ENCODE data around the gene TRPV4.

Gene TRPV4

DNA sequence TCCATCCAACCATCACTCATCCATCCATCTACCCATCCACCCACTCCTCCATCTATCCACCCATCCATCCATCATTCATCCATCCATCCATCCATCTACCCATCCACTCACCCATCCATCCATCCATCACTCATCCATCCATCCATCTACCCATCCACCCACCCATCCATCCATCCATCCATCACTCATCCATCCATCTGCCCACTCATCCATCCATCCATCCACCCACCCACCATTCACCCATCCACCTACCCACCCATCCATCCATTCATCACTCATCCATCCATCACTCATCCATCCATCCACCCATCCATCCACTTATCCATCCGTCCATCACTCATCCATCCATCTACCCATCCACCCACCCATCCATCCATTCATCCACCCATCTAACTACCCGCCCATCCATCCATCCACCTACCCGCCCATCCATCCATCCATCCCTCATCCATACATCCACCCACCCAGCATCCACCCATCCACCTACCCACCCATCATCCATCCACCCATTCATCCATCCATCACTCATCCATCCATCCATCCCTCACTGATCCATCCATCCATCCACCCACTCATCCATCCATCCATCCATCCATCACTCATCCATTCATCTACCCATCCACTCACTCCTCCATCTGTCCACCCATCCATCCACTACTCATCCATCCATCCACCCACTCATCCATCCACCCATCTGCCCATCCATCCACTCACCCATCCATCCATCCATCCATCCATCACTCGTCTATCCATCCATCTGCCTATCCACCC, 24.1 kb downstream of the TRPV4 start:
- no peak for DNase-seq (ENCODE audit: low read depth in 2 of 2)

DNA sequence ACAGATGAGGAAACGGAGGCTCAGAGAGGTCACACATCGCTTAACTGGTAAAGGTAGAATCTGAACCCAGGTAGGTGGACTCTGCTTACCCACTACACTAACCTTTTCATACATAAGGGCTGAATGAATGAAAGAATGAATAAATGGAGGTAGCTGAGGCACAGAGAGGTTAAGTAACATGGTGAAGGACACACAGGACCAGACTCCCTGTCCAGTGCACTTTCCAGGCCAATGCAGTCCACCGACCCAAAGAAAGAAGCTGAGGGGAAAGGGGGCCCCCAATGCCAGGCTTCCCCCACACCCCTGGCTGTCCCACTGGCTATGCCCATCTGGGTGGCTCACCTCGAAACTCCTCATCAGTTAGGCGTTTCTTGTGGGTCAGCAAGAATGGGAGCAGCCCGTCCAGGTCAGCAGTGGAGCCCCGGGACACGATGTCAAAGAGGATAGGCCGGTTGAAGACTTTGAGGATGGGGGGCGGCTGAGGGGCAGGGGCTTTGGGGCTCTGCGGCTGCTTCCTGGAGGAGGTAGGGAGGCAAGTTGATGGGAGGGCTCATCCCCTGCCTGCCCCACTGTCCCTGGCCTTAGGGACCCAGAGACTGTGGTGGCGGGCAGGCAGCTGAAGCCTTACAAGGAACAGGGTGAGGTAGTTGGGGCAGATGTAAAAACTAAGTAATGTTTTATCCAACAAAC, 25.1 kb downstream of the TRPV4 start:
- DNase-seq (ENCODE audit: low read depth in 2 of 2), result no peak

DNA sequence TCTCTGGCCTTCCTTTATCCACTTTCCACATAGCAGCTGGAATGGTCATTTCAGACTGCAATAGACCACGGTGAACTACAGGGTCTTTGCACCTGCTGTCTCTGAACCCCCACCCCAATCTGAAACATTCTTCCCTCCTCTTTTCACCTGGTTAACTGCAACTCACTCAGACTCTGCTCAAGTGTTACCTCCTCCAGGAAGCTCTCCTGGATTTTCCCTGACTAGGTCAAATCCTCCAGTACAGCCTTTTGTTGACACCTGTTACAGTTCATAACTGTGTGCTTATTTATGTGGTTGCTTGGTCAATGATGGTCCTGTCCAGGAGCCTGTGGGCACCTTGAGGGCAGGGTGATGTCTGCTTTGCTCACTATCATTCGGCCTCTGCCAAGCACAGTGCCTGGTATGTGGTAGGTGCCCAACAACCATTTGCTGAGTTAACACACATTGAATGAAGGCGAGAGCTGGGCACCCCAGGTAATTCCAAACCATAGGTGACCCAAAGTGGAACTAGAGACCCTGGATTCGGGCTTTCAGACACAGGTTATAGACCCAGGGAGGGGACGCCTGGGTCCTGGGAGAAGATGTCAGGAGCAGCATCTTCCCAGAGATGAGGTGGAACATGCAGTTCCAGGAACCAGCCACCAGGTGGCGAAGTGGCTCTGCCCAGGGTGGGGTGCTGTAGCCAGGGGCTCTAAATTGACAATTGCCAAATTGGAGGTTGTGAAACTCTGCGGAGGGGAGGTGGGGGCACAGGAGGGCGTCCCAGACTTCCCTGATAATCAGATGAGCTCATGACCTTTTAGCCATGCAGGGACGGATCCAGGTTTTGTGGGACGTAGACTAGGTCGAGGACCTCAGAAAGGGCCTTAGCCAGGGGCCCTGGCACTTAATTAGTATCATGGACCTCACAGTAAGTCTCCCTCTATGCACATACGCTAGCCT, 28.1 kb downstream of the TRPV4 start:
- DNase-seq (ENCODE audit: low read depth in 2 of 2), result peak; percentile 33 to 36

DNA sequence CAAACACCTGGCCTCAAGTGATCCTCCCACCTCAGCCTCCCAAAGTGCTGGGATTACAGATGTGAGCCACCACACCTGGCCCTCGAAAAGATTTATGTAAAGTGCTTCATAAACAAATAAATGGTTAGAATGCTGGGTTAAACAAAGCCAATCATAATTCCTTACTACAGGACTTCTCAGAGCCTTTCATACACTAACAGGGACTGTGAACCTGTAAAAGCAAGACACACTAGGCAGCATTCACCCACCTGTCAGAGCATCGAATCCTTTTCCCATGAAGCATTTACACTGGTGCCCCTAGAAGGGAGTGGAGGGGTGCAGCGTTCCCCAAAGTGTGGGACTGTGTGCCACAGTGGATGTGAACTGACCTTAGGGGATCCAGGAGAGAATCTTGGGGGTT, 29.5 kb downstream of the TRPV4 start:
- DNase-seq (ENCODE audit: low read depth in 2 of 2), result no peak

DNA sequence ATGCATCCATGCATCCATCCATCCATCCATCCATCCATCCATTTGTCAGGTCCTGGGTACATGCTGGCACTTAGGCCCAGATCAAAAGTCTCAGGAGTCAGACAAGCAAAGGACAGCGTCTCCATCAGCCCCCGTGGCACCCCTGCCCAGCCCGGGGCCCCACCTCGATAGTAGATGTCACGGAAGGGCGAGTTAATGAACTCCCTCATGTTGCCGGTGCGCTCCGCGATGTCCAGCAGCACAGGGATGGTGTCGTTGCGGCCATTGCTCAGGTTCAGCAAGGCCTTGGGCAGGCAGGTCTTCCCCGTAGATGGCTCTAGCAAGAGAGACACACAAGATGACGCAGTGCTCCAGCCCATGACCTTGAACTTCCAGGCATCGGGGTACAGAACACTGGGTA, 30.4 kb downstream of the TRPV4 start:
- no peak for DNase-seq (ENCODE audit: low read depth in 2 of 2)

DNA sequence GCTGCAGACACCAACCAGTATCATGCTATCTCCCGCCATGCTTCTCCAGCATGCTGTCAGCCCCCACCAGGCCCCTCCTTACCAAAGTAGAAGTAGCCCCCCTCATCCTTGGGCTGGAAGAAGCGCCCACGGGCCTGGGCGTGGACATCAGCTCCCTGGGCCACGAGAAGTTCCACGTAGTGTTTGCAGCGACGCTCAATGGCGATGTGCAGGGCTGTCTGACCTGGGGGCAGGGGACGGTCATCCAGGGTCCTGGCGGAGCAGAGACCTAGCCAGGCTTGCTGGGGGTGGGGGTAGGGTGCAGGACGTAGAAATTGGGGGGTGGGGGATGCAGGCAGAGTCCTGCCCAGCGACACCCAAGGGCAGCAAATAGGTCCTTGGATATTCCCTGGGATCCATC, 32.7 kb downstream of the TRPV4 start:
- no peak for DNase-seq (ENCODE audit: low read depth in 2 of 2)

DNA sequence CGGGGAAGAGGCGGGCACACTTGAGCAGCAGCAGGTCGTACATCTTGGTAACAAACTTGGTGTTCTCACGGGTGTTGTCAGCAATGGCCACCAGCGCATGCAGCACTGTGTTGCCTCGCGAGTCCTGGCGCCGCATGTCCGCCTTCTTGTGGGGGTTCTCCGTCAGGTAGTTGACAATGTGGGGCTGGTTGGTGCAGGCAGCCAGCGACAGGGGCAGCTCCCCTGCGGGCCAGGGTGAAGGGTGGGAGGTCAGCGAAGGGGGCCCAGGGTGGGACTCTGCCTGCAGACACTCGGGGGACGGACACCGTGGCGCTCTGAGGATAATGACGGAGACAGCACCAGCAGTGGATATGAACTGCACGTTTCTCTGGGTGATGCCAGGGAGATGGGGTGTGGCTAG, 34.5 kb downstream of the TRPV4 start:
- DNase-seq (ENCODE audit: low read depth in 2 of 2), result no peak

DNA sequence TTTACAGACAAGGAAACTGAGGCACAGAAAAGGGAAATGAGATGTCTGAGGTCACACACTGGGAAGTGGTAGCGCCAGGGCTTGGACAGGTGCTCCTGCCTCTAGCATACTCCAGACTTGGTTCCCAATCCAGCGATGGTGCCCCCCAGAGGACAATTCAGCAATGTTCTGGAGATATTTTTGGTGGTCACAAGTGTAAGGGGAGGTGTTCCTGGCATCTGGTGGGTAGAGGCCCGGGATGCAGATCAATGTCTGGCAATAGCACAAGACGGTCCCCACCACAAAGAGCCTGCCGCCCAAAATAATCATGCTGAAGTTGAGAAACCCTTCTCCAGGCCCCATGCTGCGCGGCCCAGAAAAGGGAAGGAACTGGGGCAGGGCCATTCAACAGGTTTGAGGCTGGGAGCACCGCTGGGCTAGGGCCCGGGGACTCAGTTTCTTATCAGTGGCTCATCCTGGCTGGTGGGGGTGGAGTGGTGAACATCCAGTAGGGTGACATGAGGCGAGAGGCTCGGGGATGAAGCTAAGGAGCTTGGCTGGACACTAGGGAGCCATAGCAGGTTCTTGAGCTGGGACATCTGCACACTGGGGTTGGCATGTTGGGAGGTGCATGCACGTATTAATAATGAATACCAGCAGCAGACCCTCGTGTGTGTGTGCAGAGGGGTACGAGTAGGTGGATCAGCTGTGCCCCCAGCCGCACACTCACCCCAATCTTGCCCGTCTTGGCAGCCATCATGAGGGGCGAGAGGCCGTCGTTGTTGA, 35.1 kb downstream of the TRPV4 start:
- no peak for DNase-seq (ENCODE audit: low read depth in 2 of 2)

DNA sequence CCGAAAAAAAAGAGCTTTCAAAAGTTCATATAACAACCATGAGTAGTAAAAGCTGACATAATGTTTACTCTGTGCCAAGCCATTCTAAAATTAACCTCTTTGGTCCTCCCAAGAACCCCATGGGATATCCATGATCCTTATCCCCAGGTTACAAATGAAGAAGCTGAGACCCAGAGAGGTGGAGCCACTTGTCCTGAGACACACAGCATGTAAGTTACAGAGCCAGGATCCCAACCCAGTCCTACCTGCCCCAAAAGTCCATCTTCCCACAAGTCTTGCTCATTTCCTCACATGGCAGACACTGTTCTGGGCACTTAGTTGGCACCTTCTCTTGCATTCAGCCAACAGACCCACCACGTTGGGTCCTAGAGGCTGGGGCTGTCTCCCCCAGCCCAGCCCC, 37.1 kb downstream of the TRPV4 start:
- DNase-seq (ENCODE audit: low read depth in 2 of 2), result no peak

DNA sequence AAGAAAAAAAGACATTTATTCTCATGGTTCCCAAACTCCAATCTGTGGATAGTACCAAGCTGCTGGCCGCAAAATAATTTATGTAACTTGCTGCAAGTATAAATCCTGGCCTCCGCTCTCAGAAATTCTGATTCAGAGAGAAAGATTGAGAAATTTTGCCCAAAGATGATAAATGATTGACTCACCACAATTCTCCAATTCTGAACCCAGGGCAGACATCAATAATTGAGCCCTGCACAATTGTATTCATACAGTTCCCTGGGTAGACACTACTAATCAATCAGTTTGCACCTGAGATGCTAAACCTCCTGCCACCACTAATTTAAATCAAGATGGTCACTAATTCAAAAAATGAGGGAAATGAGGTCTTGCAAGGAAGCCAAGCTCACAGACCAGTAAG, 38.2 kb downstream of the TRPV4 start:
- no peak for DNase-seq (ENCODE audit: low read depth in 2 of 2)

DNA sequence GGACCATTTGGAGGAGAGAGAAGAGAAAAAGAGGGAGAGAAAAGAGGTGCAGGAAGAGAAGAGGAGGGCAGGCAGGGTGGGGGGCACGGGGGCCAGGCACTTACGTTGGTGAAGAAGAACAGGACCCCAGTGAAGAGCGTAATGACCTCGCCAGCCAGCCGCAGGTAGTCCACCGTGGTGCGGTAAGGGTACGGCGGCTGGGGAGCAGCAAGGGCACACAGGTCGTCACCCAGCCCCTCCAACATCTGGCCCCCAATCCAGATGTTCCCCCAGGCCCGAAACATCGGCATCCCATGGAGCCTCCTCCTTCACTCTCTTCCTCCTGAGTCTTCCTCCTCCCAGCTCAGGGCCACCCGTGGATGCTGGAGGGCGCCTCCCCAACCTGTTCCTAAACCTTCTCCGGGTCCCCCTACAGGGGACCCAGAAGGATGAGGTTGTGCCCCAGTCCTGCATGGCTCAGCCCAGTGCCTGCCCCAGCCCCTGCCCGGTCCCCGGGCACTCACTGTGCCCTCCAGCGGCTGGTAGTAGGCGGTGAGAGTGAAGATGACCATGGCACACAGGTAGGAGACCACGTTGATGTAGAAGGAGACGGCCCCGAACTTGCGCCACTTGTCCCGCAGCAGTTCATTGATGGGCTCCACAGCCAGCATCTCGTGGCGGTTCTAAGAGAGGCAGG, 39.2 kb downstream of the TRPV4 start:
- no peak for DNase-seq (ENCODE audit: low read depth in 2 of 2)

DNA sequence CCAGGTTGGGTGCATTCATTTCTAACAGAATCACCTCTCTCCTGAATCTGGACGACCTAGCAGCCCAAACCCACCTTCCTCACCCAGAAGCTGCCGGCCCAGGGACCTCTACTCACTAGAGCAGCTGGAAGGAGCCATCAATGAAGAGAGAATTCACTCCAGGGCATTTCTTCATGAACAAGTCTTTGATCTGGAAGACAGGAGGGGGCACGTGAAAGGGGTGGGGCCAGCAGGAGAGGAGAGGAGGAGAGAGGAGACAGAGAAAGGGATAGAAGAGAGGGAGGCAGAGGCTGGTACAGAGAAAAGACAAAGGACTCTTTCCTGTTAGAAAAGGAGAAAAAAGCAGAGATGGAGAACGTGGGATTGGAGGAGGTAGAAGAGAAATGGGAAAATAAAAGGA, 39.8 kb downstream of the TRPV4 start:
- no peak for DNase-seq (ENCODE audit: low read depth in 2 of 2)

DNA sequence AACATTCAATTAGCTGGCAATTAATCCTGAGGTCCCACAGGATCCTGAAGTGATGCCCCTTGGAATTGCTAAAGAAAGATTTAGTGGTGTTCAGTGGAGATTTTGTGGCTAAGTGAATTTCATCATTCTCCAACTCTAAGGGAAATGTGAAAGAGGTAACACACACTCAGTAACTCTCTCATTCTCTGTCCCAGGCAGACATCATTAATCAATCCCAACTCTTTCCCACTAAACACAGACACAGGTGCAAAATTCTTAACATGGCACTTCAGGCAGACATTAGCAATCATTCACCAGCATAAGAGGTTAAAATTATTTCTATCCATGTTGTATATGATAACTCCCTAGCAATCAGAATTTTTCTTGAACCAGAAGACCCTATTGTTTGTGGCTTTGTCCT, 40.2 kb downstream of the TRPV4 start:
- DNase-seq (ENCODE audit: low read depth in 2 of 2), result no peak

DNA sequence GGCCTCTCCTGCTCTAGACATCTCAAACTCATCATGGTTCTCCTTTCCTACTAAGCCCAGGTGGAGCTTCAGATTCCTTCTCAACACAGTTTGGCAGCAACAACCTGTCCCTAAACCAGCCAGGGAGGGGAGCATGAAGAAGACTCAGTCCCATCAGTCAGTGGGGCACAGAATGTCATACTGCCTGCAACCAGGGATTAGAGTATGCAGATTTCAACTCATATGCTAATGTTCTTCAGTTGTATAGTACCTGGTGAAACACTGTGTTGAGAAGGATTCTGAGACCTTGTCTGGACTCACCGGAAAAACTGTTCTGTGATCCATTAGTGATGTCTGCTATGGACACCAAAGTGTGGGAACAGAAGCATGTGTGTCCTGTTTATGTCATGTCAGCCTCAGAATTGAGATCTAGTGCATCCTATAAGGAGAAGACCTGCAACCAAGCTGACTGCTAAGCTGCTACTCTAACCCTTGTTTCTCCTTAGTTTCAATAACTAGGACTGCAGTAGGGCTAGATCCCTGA, 43.6 kb downstream of the TRPV4 start:
- no peak for DNase-seq (ENCODE audit: low read depth in 2 of 2)

DNA sequence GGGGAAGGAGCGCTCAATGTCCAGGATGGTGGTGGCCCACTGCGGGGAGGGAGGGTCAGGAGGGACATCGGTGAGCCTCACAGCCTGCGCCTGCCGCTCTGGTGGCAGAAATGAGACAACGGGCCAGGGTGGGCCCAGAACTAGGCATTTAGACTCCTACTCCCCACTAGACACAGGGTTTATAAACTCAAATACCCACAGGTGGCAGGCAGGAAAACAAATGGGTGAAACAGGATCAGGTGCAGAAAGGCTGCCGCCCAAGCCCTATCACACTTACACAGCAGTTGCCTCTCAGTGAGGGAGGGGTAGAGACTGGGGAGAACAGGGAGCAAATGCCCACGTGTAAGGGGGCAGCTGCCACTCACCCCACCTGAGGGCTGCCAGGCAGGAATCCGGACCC, 46.4 kb downstream of the TRPV4 start:
- no peak for DNase-seq (ENCODE audit: low read depth in 2 of 2)

DNA sequence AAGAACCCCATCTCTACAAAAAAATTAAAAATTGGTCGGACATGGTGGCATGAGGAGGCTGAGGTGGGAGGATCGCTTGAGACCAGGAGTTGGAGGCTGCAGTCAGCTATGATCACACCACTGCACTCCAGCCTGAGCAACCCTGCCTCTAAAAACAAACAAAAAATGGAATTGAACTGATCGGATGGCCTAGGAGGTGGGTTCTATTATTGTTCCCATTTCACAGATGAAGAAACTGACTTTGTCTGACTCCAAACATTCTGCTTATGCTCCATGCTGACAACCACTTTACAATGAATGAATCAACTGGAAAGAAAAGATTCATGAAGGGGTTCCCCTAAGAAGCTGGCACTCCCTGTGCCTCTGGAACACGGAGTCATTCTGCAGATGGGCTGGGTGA, 47.3 kb downstream of the TRPV4 start:
- DNase-seq (ENCODE audit: low read depth in 2 of 2), result no peak

DNA sequence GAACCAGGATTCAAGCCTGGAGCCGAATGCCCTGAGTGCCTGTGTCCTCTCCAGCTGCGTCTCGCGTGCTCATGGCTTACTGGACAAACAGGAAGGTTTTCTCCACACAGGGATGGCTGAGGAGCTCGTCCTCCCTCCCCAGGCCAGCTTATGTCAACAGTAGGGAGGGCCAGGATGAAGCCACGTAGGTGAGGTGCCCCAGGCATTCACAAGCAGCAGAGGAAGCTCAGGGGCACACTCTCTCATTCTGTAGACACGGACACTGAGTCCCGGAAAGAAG, 49.3 kb downstream of the TRPV4 start:
- no peak for DNase-seq (ENCODE audit: low read depth in 2 of 2)

DNA sequence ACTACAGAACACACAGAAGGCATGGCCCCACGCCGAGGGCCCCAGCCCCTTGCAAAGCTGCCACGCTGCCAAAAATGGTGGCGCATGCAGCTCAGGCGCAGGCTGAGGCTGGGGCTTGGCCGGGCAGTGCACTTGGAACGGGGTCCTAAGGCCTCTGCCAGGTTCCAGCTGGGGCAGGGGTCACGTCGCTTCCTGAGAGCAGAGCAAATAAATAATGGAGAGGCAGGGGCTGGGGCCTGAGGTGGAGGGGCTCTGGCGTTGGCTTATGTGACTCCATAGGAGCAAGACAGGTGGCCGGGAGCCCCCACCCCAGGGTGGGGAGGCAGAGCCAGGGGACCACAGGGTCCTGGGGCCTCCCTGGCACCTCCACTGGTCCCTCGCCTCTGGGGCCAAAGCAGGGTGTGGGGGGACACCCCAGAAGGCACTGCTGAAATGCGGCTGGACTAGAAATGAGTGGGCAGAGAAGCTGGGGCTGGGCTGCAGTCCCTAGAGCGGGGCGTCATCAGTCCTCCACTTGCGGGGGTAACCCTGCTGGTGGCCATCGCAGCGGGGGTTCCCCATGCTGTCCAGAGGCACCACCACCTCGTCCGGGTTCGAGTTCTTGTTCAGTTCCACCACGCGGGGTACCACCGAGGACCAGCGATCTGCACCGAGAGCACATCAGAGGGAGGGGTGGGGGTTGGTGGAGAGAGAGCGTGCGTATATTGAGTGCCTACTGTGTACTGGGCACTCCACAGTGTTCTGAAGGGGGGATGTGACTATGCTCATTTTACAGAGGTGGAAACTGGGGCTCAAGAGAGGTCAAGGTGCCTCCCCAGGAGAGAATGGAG, 49.8 kb downstream of the TRPV4 start:
- DNase-seq (ENCODE audit: low read depth in 2 of 2), result no peak

DNA sequence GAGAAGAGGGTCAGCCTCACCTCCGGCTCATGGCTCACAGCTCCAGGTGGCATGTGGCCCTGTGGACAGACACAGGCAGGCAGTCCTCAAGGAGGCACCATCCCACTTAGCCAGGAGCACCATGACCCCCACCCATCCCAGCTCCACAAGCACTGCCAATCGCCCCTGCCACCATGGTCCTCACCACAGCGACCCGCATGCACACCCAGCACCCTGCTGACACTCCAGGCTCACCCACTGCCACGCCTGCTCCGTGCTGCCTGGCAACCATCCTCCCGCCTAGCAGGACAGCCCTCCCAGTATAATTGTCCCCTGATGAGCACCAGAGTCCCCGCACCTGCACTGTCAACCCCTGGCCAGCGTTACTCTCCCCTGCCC, 50.9 kb downstream of the TRPV4 start:
- DNase-seq (ENCODE audit: low read depth in 2 of 2), result no peak

DNA sequence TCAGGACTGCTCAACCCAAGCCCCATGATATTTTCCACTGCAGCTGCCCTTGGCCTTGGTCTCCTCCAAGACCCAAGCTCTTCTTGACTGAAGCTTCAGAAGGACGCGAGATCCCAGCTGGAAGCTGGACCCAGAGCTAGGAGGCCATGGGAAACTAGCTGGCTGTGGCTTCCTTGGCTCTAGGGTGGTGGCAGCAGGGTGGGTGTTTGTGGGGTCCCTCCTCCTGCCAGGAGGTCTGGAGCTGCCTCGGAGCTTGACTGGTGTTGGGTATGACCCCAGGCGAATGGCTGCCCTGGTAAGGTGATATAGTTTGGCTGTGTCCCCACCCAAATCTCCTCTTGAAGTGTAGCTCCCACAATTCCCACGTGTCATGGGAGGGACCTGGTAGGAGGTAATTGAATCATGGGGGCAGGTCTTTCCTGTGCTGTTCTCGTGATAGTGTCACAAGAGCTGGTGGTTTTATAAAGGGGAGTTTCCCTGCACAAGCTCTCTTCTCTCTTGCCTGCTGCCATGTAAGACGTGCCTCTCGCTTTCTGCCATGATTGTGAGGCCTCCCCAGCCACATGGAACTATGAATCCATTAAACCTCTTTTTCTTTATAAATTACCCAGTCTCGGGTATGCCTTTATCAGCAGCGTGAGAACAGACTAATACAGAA, 51.4 kb downstream of the TRPV4 start:
- DNase-seq (ENCODE audit: low read depth in 2 of 2), result no peak
